Caco-2 (cell line): ENCODE results near the gene RNFT2. TPM values are rescaled to one million over a fixed set of nuclear protein-coding genes. Genes with fewer than 3 reads are reported as not detected.

Source experiments
- BruUV-seq: library from RNA; stranded (reverse); fragments of 400-500 nt; replicated peaks from 2 replicates; lab custom pipeline; 2021; lab: Mats Ljungman, UMichigan
- CTCF ChIA-PET: fragments of 300-600 bp; sonication (Branson Sonifier 250); formaldehyde crosslinking; loops from one replicate; lab custom pipeline; 2022; ENCODE audit warnings: antibody characterized with exemption; lab: Charles Lee
- POLR2A ChIA-PET: fragments of 300-600 bp; sonication (Branson Sonifier 250); formaldehyde crosslinking; loops from one replicate; lab custom pipeline; 2022; ENCODE audit warnings: antibody characterized with exemption; lab: Charles Lee
- DNase-seq, 2 experiments: peaks; one replicate each; pipeline versions ENCODE4 v3.0.0 to v3.0.0-alpha.2; 2020 to 2022
- H3K27me3 ChIP-seq: replicated peaks from 2 replicates; pipeline ENCODE4 v1.6.0; 2011; ENCODE audit warnings: low read length; ENCODE audit not compliant: control insufficient read depth, insufficient read depth
- H3K36me3 ChIP-seq: 2 replicates; pipeline ENCODE4 v1.5.1; 2011; ENCODE audit warnings: low read length; ENCODE audit not compliant: control insufficient read depth, insufficient read depth
- H3K4me1 ChIP-seq: fragments of 250-450 bp; sonication (Bioruptor Pico); 2 replicates; pipeline ENCODE4 v1.5.1; 2020; ENCODE audit warnings: mild to moderate bottlenecking
- H3K4me3 ChIP-seq: 2 replicates; pipeline ENCODE4 v1.5.1; 2011; ENCODE audit warnings: low read depth, mild to moderate bottlenecking, control low read depth, low read length
- H3K9me3 ChIP-seq: fragments of 250-450 bp; sonication (Bioruptor Pico); 2 replicates; pipeline ENCODE4 v1.5.1; 2020; ENCODE audit warnings: mild to moderate bottlenecking, moderate library complexity
- H3K27ac Mint-ChIP-seq: one replicate; pipeline ENCODE4 v1.8.0; 2022; ENCODE audit warnings: mixed read lengths; ENCODE audit not compliant: unreplicated experiment
- H3K27me3 Mint-ChIP-seq: one replicate; pipeline ENCODE4 v1.8.0; 2022; ENCODE audit warnings: mixed read lengths; ENCODE audit not compliant: insufficient read depth, unreplicated experiment
- H3K36me3 Mint-ChIP-seq: one replicate; pipeline ENCODE4 v1.8.0; 2022; ENCODE audit warnings: mild to moderate bottlenecking, mixed read lengths; ENCODE audit not compliant: insufficient read depth, unreplicated experiment
- H3K4me1 Mint-ChIP-seq: one replicate; pipeline ENCODE4 v1.8.0; 2022; ENCODE audit warnings: low read depth, mixed read lengths; ENCODE audit not compliant: unreplicated experiment
- H3K4me3 Mint-ChIP-seq: one replicate; pipeline ENCODE4 v1.8.0; 2022; ENCODE audit warnings: mild to moderate bottlenecking, moderate library complexity, mixed read lengths; ENCODE audit not compliant: unreplicated experiment
- H3K9me3 Mint-ChIP-seq: one replicate; pipeline ENCODE4 v1.8.0; 2022; ENCODE audit warnings: mixed read lengths; ENCODE audit not compliant: unreplicated experiment
- CTCF ChIP-seq, 2 experiments: fragments of 200-600 bp in 1 of 2; IDR thresholded peaks; 1 replicate in 1 of 2; 2 replicates in 1 of 2; pipeline versions ENCODE4 v1.5.1 to v1.8.0; 2011 to 2022; ENCODE audit warnings: antibody characterized with exemption in 1 of 2, control low read depth in 1 of 2, inconsistent platforms in 1 of 2, low read depth in 1 of 2, low read length in 1 of 2, mild to moderate bottlenecking in 1 of 2, moderate library complexity in 1 of 2; ENCODE audit not compliant: insufficient read depth in 1 of 2, severe bottlenecking in 1 of 2, unreplicated experiment in 1 of 2
- intact Hi-C: fragments of 100-400 bp; cut with micrococcal nuclease; formaldehyde crosslinking; loops from one replicate; pipeline ENCODE4 v1.10.0; 2022; ENCODE audit not compliant: unreplicated experiment
- total RNA-seq: library from RNA; stranded (reverse); gene quantifications from 2 replicates; pipeline ENCODE4 v1.2.3, GENCODE V29; 2022

Gene RNFT2
- total RNA-seq, 1 experiment from 2014 or later, result 11.6 TPM

GRCh38 chr12:116719731-116720528 lies 18.2 kb upstream of the RNFT2 start:
- Histone ChIP-seq H3K27me3 (no peaks in the 10 kb centered on the region), H3K9me3 (no peaks in the 10 kb centered on the region), H3K4me1 (no peaks in the 10 kb centered on the region), H3K4me3 (no peak overlapping the region), H3K36me3 (0 out of 2 replicates have a peak, but pooled peaks cover 2% of the 10 kb centered on the region)
- Mint-ChIP-seq H3K4me1 (no peaks in the 10 kb centered on the region), H3K4me3 (no peak overlapping the region), H3K9me3 (no peaks in the 10 kb centered on the region), H3K27me3 (no peaks in the 10 kb centered on the region), H3K27ac (no peak overlapping the region), H3K36me3 (peaks cover 67% of the 10 kb centered on the region)
- ChIA-PET POLR2A (no interaction called here), CTCF (interaction anchor here (0.7 kb wide), 1 partner anchor 17 kb away, joined by 3 read pairs; no protein-coding TSS in a partner anchor)
- no peak for DNase-seq
- intact Hi-C loops, result no loop called here
- BruUV-seq, result no TSS peak
- TF ChIP-seq CTCF (IDR thresholded peaks at IDR 0.05; ENCODE audit: insufficient read depth in 1 of 2, low read depth in 1 of 2, low read length in 1 of 2, severe bottlenecking in 1 of 2, unreplicated experiment in 1 of 2), result no peak

DNA sequence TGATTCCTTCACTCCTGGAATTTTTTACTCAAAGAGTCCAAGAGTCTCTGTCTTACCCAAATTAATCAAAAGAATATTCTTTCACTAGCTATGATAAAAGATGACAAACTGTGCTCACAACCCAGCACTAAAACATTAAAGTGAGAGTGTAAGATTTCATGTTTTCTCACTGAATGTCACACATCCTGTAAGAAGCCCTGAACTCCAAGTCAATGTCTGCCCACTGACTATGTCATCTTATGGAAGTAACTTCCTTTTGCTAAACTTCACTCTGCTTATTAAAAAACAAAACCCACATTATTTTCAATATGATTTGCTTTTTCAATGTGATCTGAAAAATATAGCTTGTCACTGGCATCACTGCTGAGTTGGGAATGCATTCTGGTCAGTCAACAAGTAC lies 15.9 kb upstream of the RNFT2 start:
- H3K4me1 ChIP-seq, result peaks cover 9% of the 10 kb centered on the region
- Mint-ChIP-seq H3K36me3 (peaks cover 47% of the 10 kb centered on the region), H3K27ac (no peak overlapping the region), H3K4me3 (no peak overlapping the region), H3K4me1 (peaks cover 8% of the 10 kb centered on the region), H3K9me3 (no peaks in the 10 kb centered on the region), H3K27me3 (no peaks in the 10 kb centered on the region)
- H3K4me3 ChIP-seq, result no peak overlapping the region
- TF ChIP-seq CTCF (IDR thresholded peaks at IDR 0.05; ENCODE audit: insufficient read depth in 1 of 2, low read depth in 1 of 2, low read length in 1 of 2, severe bottlenecking in 1 of 2, unreplicated experiment in 1 of 2), result no peak
- no peaks in the 10 kb centered on the region for H3K9me3 ChIP-seq
- ChIA-PET POLR2A (no interaction called here), CTCF (no interaction called here)
- DNase-seq, result no peak
- BruUV-seq, result no TSS peak
- H3K36me3 ChIP-seq, result 0 out of 2 replicates have a peak, but pooled peaks cover 2% of the 10 kb centered on the region
- H3K27me3 ChIP-seq, result no peaks in the 10 kb centered on the region
- intact Hi-C loops, result no loop called here

GRCh38 chr12:116726694-116727093 lies 11.4 kb upstream of the RNFT2 start:
- ChIA-PET POLR2A (no interaction called here), CTCF (interaction anchor here (0.6 to 1.6 kb wide), 3 partner anchors 23 to 154 kb away, joined by 3 to 9 read pairs (median 5); partner anchors contain the start of gene HRK)
- peaks cover 44% of the 10 kb centered on the region for H3K36me3 Mint-ChIP-seq
- no peak for DNase-seq
- Histone ChIP-seq H3K4me3 (no peak overlapping the region), H3K9me3 (no peaks in the 10 kb centered on the region), H3K4me1 (peaks cover 22% of the 10 kb centered on the region), H3K27me3 (no peaks in the 10 kb centered on the region), H3K36me3 (no peaks in the 10 kb centered on the region; the same call in 1 of the 2 replicates)
- BruUV-seq, result no TSS peak
- H3K27ac Mint-ChIP-seq, result no peak overlapping the region
- H3K27me3 Mint-ChIP-seq, result no peaks in the 10 kb centered on the region
- H3K9me3 Mint-ChIP-seq, result no peaks in the 10 kb centered on the region
- no peak for TF ChIP-seq CTCF (IDR thresholded peaks at IDR 0.05; ENCODE audit: insufficient read depth in 1 of 2, low read depth in 1 of 2, low read length in 1 of 2, severe bottlenecking in 1 of 2, unreplicated experiment in 1 of 2)
- H3K4me3 Mint-ChIP-seq, result no peak overlapping the region
- intact Hi-C loops, result loop anchor here (1.0 kb wide), 1 partner anchor 10 kb away; no protein-coding TSS in a partner anchor
- peaks cover 23% of the 10 kb centered on the region for H3K4me1 Mint-ChIP-seq
